K562 (cell line): ENCODE results near the gene CCNI. TPM values are rescaled to one million over a fixed set of nuclear protein-coding genes. Genes with fewer than 3 reads are reported as not detected.

Source experiments
- ARID3B ChIP-seq: fragments of 250-450 bp; sonication (Bioruptor Pico); IDR thresholded peaks from 2 replicates; pipeline ENCODE4 v1.4.0; 2020; ENCODE audit warnings: borderline replicate concordance
- DMBX1 ChIP-seq: fragments of 250-450 bp; sonication (Bioruptor Pico); IDR thresholded peaks from 2 replicates; pipeline ENCODE4 v1.8.0; 2022; ENCODE audit warnings: inconsistent platforms, mild to moderate bottlenecking, moderate library complexity, borderline replicate concordance
- ETS2 ChIP-seq: IDR thresholded peaks from 2 replicates; pipeline ENCODE4 v1.6.1; 2016; ENCODE audit warnings: borderline replicate concordance, missing genetic modification characterization, mild to moderate bottlenecking, moderate library complexity, missing compliant biosample characterization; ENCODE audit not compliant: poor library complexity, severe bottlenecking
- MCM2 ChIP-seq: fragments of 450-650 bp; IDR thresholded peaks from 2 replicates; pipeline ENCODE4 v1.6.1; 2017; ENCODE audit warnings: low read depth, mild to moderate bottlenecking
- NCOA2 ChIP-seq, 2 experiments: fragments of 450-650 bp; IDR thresholded peaks; 2 replicates each; pipeline ENCODE4 v1.6.1; 2018; ENCODE audit warnings: mild to moderate bottlenecking in 2 of 2, moderate library complexity in 1 of 2; ENCODE audit not compliant: partially characterized antibody in 2 of 2
- NFE2L1 ChIP-seq: fragments of 450-650 bp; IDR thresholded peaks from 2 replicates; pipeline ENCODE4 v1.6.1; 2016; ENCODE audit warnings: missing genetic modification characterization, low read depth, mild to moderate bottlenecking, missing compliant biosample characterization, moderate library complexity, borderline replicate concordance
- NFXL1 ChIP-seq: fragments of 450-650 bp; formaldehyde crosslinking; IDR thresholded peaks from 2 replicates; pipeline ENCODE4 v1.4.0; 2021; ENCODE audit warnings: mild to moderate bottlenecking
- NR0B1 ChIP-seq: fragments of 450-650 bp; IDR thresholded peaks from one replicate; pipeline ENCODE4 v1.6.1; 2018; ENCODE audit warnings: mild to moderate bottlenecking, moderate library complexity; ENCODE audit not compliant: partially characterized antibody
- NUFIP1 ChIP-seq: fragments of 450-650 bp; IDR thresholded peaks from 2 replicates; pipeline ENCODE4 v1.6.1; 2018; ENCODE audit not compliant: partially characterized antibody
- PCBP1 ChIP-seq: fragments of 200-400 bp; formaldehyde crosslinking; IDR thresholded peaks from 2 replicates; pipeline ENCODE4 v1.6.1; 2018; ENCODE audit warnings: mild to moderate bottlenecking, low read depth, low read length; ENCODE audit not compliant: poor library complexity, severe bottlenecking
- RFX1 ChIP-seq: fragments of 450-650 bp; IDR thresholded peaks from 2 replicates; pipeline ENCODE4 v1.6.1; 2016; ENCODE audit warnings: mild to moderate bottlenecking, moderate library complexity
- SIN3A ChIP-seq, 2 experiments: fragments of 150-350 bp in 1 of 2; IDR thresholded peaks; 2 replicates each; pipeline ENCODE4 v1.6.1; 2011 to 2016; ENCODE audit warnings: borderline replicate concordance in 2 of 2, low read depth in 2 of 2, low read length in 2 of 2, mild to moderate bottlenecking in 2 of 2, moderate library complexity in 2 of 2; ENCODE audit not compliant: control insufficient read depth in 1 of 2
- SMARCA5 ChIP-seq: fragments of 450-650 bp; IDR thresholded peaks from 2 replicates; pipeline ENCODE4 v1.6.1; 2016
- TAF9B ChIP-seq: fragments of 450-650 bp; IDR thresholded peaks from 2 replicates; pipeline ENCODE4 v1.6.1; 2018; ENCODE audit warnings: mild to moderate bottlenecking; ENCODE audit not compliant: partially characterized antibody
- YBX1 ChIP-seq: fragments of 450-650 bp; IDR thresholded peaks from 2 replicates; pipeline ENCODE4 v1.7.1; 2016; ENCODE audit warnings: mild to moderate bottlenecking
- ZBTB5 ChIP-seq: fragments of 450-650 bp; IDR thresholded peaks from 2 replicates; pipeline ENCODE4 v1.6.1; 2017; ENCODE audit warnings: antibody characterized with exemption
- ZBTB7A ChIP-seq: IDR thresholded peaks from 2 replicates; pipeline ENCODE4 v1.6.1; 2011; ENCODE audit warnings: low read depth, mild to moderate bottlenecking, low read length, moderate library complexity, borderline replicate concordance; ENCODE audit not compliant: control insufficient read depth
- polyA plus RNA-seq, 8 experiments: library from polyadenylated mRNA; depleted of rRNA in 4 of 8; stranded (reverse) in 5 of 8; unstranded in 3 of 8; fragments of >200 nt; fragmentation: Nextera tagmentation in 2 of 8; fragmentation: Illumina TruSeq in 1 of 8; extraction: Ambion mirVana in 2 of 8; extraction: Trizol in 1 of 8; gene quantifications; 2 replicates each; pipeline versions ENCODE4 v1.2.1 to v1.2.3, GENCODE V29; 2011 to 2014; ENCODE audit warnings: inconsistent platforms in 1 of 8, missing spikeins in 1 of 8
- total RNA-seq, 7 experiments: library from RNA; depleted of rRNA in 6 of 7; stranded (reverse); fragments of >200 nt in 6 of 7; fragmentation: Illumina TruSeq in 2 of 7; extraction: Trizol in 2 of 7; gene quantifications; 2 replicates each; pipeline versions ENCODE4 v1.2.1 to v1.2.3, GENCODE V29; 2011 to 2021; ENCODE audit warnings: low replicate concordance in 1 of 7
- TF ChIP-seq, protein P1 (sequence below), 2 experiments: IDR thresholded peaks in 1 of 2; conservative IDR thresholded peaks in 1 of 2; 2 replicates each; pipeline ENCODE4 v1.6.1; 2016; ENCODE audit warnings: low read depth in 2 of 2, mild to moderate bottlenecking in 1 of 2, missing compliant biosample characterization in 1 of 2, missing genetic modification characterization in 1 of 2, moderate library complexity in 1 of 2

Gene CCNI
- total and polyA plus RNA-seq, 9 of the 15 experiments (the other 6 are each of a cell fraction or from before 2014, with no cell fraction given), result 43.3 to 159 (median 98.5) TPM

GRCh38 chr4:77075869-77076799 lies at the start of gene CCNI (continued):
- TF ChIP-seq, protein P1, sequence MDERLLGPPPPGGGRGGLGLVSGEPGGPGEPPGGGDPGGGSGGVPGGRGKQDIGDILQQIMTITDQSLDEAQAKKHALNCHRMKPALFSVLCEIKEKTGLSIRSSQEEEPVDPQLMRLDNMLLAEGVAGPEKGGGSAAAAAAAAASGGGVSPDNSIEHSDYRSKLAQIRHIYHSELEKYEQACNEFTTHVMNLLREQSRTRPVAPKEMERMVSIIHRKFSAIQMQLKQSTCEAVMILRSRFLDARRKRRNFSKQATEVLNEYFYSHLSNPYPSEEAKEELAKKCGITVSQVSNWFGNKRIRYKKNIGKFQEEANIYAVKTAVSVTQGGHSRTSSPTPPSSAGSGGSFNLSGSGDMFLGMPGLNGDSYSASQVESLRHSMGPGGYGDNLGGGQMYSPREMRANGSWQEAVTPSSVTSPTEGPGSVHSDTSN (CRISPR knock-in tag; IDR thresholded peaks at IDR 0.05; ENCODE audit: low read depth), result no peak
- TF ChIP-seq, protein P1 (tag; conservative IDR thresholded peaks at IDR 0.05; ENCODE audit: low read depth), result no peak
- TF ChIP-seq MCM2 (no peak), NCOA2 (IDR thresholded peaks at IDR 0.05; ENCODE audit: partially characterized antibody in 2 of 2) (no peak), NFE2L1 (tag) (no peak), TAF9B (peak; percentile 99), RFX1 (no peak), YBX1 (no peak), DMBX1 (no peak), SMARCA5 (no peak; the same call in 1 of the 2 replicates), NFXL1 (CRISPR knock-in tag) (no peak), NUFIP1 (no peak), NR0B1 (no peak), PCBP1 (peak; percentile 92), ZBTB7A (peak; percentile 90; the same call in 1 of the 2 replicates), ARID3B (CRISPR knock-in tag) (no peak), ZBTB5 (no peak), ETS2 (tag) (no peak), SIN3A (IDR thresholded peaks at IDR 0.05; ENCODE audit: borderline replicate concordance in 2 of 2, control insufficient read depth in 1 of 2, low read depth in 2 of 2, low read length in 2 of 2) (peak; percentile 40 to 79; a peak in 2 of 4 replicates)
